ENCODE measurements around the gene TYW3. TPM values are rescaled to one million over a fixed set of nuclear protein-coding genes. Genes with fewer than 3 reads are reported as not detected.
"Not testable (repeated sequence)": the region's sequence is repeated elsewhere in the genome, so short reads cannot be mapped to it uniquely, and the experiment has no call there.

Gene TYW3
- polyA plus RNA-seq, 3 donors = 5.0 to 6.0 (median 5.2) TPM

DNA sequence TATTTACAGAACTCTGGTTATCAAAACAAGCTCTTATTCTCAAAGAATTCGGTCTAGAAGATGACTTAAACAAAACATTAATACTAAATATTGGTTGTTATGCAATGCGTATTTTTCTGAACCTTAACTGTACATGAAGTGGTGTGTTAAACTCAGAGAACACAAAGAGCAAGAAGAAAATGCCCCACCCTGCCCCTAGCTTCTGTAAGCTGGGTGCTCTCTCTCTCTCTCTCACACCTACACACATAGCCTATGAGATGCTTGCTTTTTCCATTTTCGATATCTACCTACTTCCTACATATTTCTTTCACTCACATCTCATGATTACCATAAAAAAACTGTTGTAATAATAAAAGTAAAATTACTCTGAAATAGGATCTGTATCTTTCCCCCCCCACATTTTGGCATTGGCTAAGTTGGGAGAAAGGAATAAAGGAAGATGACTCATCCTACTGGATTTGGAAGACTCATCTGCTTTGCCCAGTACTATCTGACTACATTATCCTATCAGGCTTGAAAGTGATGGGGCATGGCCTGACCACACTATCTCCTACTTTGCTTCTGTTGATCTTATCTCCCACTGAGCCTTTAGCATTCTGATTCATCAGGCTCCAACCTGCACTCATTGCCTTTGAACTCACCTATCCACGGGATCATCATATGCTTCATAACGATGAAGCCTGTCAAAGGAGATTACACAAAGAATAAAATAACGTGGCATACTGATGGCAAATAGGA, 3.0 kb upstream of the TYW3 start:
- Mint-ChIP-seq H3K4me3 (no peak overlapping the region), H3K27ac (no peak overlapping the region), H3K4me1 (peaks cover 15% of the 10 kb centered on the region), H3K9me3 (peaks cover 9 to 16% (median 11%) of the 10 kb centered on the region in 7 donors), H3K27me3 (ENCODE audit: low read depth in 3 of 3) (peaks cover 0 to 2% (median 0%) of the 10 kb centered on the region in 3 donors), H3K36me3 (peaks cover 0 to 1% of the 10 kb centered on the region in 2 donors)
- H3K9ac ChIP-seq (ENCODE audit: insufficient read depth, low read length, poor library complexity, severe bottlenecking) = no peak overlapping the region
- TF ChIP-seq, protein P1, sequence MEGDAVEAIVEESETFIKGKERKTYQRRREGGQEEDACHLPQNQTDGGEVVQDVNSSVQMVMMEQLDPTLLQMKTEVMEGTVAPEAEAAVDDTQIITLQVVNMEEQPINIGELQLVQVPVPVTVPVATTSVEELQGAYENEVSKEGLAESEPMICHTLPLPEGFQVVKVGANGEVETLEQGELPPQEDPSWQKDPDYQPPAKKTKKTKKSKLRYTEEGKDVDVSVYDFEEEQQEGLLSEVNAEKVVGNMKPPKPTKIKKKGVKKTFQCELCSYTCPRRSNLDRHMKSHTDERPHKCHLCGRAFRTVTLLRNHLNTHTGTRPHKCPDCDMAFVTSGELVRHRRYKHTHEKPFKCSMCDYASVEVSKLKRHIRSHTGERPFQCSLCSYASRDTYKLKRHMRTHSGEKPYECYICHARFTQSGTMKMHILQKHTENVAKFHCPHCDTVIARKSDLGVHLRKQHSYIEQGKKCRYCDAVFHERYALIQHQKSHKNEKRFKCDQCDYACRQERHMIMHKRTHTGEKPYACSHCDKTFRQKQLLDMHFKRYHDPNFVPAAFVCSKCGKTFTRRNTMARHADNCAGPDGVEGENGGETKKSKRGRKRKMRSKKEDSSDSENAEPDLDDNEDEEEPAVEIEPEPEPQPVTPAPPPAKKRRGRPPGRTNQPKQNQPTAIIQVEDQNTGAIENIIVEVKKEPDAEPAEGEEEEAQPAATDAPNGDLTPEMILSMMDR (IDR thresholded peaks at IDR 0.05) = no peak
- WGBS (ENCODE audit: insufficient coverage) = no CpG with 5 or more reads among the region's 6 CpGs
- no peak overlapping the region for H2AFZ ChIP-seq (ENCODE audit: insufficient read depth, low read depth, low read length, poor library complexity, severe bottlenecking)
- H3K4me3 ChIP-seq (replicated peaks in 1 of 3; ENCODE audit: low read depth in 2 of 3, low read length in 3 of 3) = no peak overlapping the region
- H3K79me2 ChIP-seq (ENCODE audit: insufficient read depth, low read length) = peaks cover 8% of the 10 kb centered on the region
- H3K4me1 ChIP-seq (ENCODE audit: control insufficient read depth in 1 of 2, insufficient read depth in 2 of 2, low read length in 2 of 2) = peaks cover 9 to 23% of the 10 kb centered on the region in 2 donors
- peaks cover 7 to 8% of the 10 kb centered on the region in 2 donors for H3K9me3 ChIP-seq (replicated peaks in 1 of 2; ENCODE audit: control insufficient read depth in 1 of 2, insufficient read depth in 1 of 2, low read length in 2 of 2)
- intact Hi-C loops (cut with micrococcal nuclease) = no loop called here
- no peak for DNase-seq
- H3K27me3 ChIP-seq (ENCODE audit: control insufficient read depth in 2 of 2, insufficient read depth in 2 of 2, low read length in 2 of 2) = no peaks in the 10 kb centered on the region
- no peak overlapping the region for H3K27ac ChIP-seq (ENCODE audit: low read depth in 1 of 2, low read length in 2 of 2)
- H3K4me2 ChIP-seq (replicated peaks; ENCODE audit: extremely low read depth, low read length, poor library complexity, severe bottlenecking) = no peak overlapping the region
- H3K36me3 ChIP-seq (replicated peaks in 1 of 2; ENCODE audit: control insufficient read depth in 1 of 2, insufficient read depth in 2 of 2, low read length in 2 of 2) = no peaks in the 10 kb centered on the region
- H4K20me1 ChIP-seq (ENCODE audit: insufficient read depth, low read length) = no peaks in the 10 kb centered on the region

DNA sequence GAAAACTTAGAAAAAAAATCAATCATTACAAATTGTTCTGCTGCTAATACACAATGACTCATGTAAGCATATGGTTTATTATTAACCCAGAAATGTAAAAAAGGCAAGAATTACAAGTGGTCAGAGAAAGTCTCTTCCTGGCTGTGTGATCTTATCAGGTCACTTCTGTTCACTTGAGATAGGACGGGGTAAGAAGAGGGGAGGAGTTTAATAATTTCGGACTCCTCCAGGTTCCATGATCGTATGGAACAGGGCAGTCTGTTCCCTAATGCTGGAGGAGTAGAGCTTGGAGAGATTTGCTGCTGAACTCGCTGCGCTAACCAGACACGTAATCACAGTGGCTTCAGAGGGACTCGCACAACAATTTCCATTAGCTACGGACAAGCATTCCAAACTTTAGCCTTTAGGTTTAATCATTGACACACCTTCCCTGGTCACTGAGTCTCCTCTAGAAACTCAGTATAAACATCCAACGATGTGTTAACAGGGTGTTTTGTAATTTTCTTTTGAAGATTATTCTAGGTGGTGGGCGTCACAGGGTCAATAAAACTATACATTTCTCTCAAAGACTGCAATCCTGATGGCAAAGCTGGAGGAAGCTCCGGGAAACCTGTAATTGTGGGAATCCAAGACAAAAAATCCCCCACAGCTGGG, 1.4 kb upstream of the TYW3 start:
- TF ChIP-seq, protein P1 (IDR thresholded peaks at IDR 0.05) = no peak
- peaks cover 8% of the 10 kb centered on the region for H3K79me2 ChIP-seq (ENCODE audit: insufficient read depth, low read length)
- no peak overlapping the region for H3K27ac Mint-ChIP-seq
- H3K9ac ChIP-seq (ENCODE audit: insufficient read depth, low read length, poor library complexity, severe bottlenecking) = no peak overlapping the region
- H3K27me3 Mint-ChIP-seq (ENCODE audit: low read depth in 3 of 3) = peaks cover 0 to 2% (median 0%) of the 10 kb centered on the region in 3 donors
- H3K4me3 ChIP-seq (replicated peaks in 1 of 3; ENCODE audit: low read depth in 2 of 3, low read length in 3 of 3) = no peak overlapping the region
- WGBS (ENCODE audit: insufficient coverage) = 58% methylated on average over 2 of the region's 11 CpGs
- H3K4me2 ChIP-seq (replicated peaks; ENCODE audit: extremely low read depth, low read length, poor library complexity, severe bottlenecking) = no peak overlapping the region
- H3K4me1 Mint-ChIP-seq = peaks cover 15% of the 10 kb centered on the region
- H4K20me1 ChIP-seq (ENCODE audit: insufficient read depth, low read length) = no peaks in the 10 kb centered on the region
- intact Hi-C loops (cut with micrococcal nuclease) = no loop called here
- peaks cover 0 to 7% (median 3%) of the 10 kb centered on the region in 7 donors for H3K9me3 Mint-ChIP-seq
- H2AFZ ChIP-seq (ENCODE audit: insufficient read depth, low read depth, low read length, poor library complexity, severe bottlenecking) = peak overlapping the region; percentile 96
- H3K9me3 ChIP-seq (replicated peaks in 1 of 2; ENCODE audit: control insufficient read depth in 1 of 2, insufficient read depth in 1 of 2, low read length in 2 of 2) = no peaks in the 10 kb centered on the region
- peaks cover under 1% of the 10 kb centered on the region in 2 donors for H3K36me3 ChIP-seq (replicated peaks in 1 of 2; ENCODE audit: control insufficient read depth in 1 of 2, insufficient read depth in 2 of 2, low read length in 2 of 2)
- H3K4me1 ChIP-seq (ENCODE audit: control insufficient read depth in 1 of 2, insufficient read depth in 2 of 2, low read length in 2 of 2) = peaks cover 9 to 23% of the 10 kb centered on the region in 2 donors
- no peak for DNase-seq
- no peaks in the 10 kb centered on the region for H3K27me3 ChIP-seq (ENCODE audit: control insufficient read depth in 2 of 2, insufficient read depth in 2 of 2, low read length in 2 of 2)
- no peak overlapping the region for H3K27ac ChIP-seq (ENCODE audit: low read depth in 1 of 2, low read length in 2 of 2)
- no peak overlapping the region for H3K4me3 Mint-ChIP-seq
- H3K36me3 Mint-ChIP-seq = peaks cover 0 to 6% of the 10 kb centered on the region in 2 donors

DNA sequence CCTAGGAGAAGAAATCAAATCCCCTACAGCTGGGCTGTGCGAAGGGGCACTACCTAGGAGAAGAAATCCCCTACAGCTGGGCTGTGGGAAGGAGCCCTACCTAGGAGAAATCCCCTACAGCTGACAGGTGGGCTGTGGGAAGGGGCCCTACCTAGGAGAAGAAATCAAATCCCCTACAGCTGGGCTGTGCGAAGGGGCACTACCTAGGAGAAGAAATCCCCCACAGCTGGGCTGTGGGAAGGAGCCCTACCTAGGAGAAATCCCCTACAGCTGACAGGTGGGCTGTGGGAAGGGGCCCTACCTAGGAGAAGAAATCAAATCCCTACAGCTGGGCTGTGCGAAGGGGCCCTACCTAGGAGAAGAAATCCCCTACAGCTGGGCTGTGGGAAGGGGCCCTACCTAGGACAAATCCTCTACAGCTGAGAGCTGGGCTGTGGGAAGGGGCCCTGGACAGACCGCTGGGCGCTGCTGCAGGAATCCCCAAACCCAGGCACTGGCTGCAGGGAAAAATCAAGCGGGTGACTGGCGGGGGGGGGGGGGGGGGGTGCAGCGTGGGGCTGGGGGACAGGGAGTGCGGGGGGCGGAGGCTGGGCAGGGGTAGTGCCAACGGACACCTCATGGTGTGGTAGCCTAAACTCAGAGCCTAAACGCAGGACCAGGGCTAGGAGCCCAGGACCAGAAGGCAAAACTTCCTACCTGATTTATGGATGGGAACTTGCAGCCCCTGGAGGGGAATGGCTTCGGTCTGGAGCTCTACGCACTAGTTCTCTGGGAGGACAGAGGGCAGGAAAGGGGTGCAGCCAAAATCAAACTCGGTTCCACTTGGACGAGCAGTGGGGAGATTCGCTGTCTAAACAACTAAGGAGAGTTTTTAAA, 643 bp upstream of the TYW3 start:
- H4K20me1 ChIP-seq (ENCODE audit: insufficient read depth, low read length); H3K27me3 ChIP-seq (ENCODE audit: control insufficient read depth in 2 of 2, insufficient read depth in 2 of 2, low read length in 2 of 2); DNase-seq; H3K79me2 ChIP-seq (ENCODE audit: insufficient read depth, low read length); H3K9me3 ChIP-seq (replicated peaks in 1 of 2; ENCODE audit: control insufficient read depth in 1 of 2, insufficient read depth in 1 of 2, low read length in 2 of 2); H3K36me3 ChIP-seq (replicated peaks in 1 of 2; ENCODE audit: control insufficient read depth in 1 of 2, insufficient read depth in 2 of 2, low read length in 2 of 2); intact Hi-C loops (cut with micrococcal nuclease); H3K27me3 Mint-ChIP-seq (ENCODE audit: low read depth in 3 of 3); H3K9me3 Mint-ChIP-seq: not testable (repeated sequence)
- Mint-ChIP-seq H3K4me1 (peaks cover 15% of the 10 kb centered on the region), H3K27ac (peak overlapping the region in 3 of 7 donors; percentile 96 to 99 (median 96)), H3K36me3 (peaks cover 8 to 13% of the 10 kb centered on the region in 2 donors), H3K4me3 (peak overlapping the region; percentile 99 to 100)
- Histone ChIP-seq H3K4me1 (ENCODE audit: control insufficient read depth in 1 of 2, insufficient read depth in 2 of 2, low read length in 2 of 2) (peaks cover 9 to 23% of the 10 kb centered on the region in 2 donors), H3K4me2 (replicated peaks; ENCODE audit: extremely low read depth, low read length, poor library complexity, severe bottlenecking) (peak overlapping the region; percentile 88), H3K4me3 (replicated peaks in 1 of 3; ENCODE audit: low read depth in 2 of 3, low read length in 3 of 3) (peak overlapping the region; percentile 69 to 96 (median 90)), H2AFZ (ENCODE audit: insufficient read depth, low read depth, low read length, poor library complexity, severe bottlenecking) (peak overlapping the region; percentile 96), H3K9ac (ENCODE audit: insufficient read depth, low read length, poor library complexity, severe bottlenecking) (peak overlapping the region; percentile 77), H3K27ac (ENCODE audit: low read depth in 1 of 2, low read length in 2 of 2) (peak overlapping the region in 1 of 2 donors; percentile 91)
- WGBS (ENCODE audit: insufficient coverage) = 0% methylated on average over 1 of the region's 17 CpGs
